K562 (cell line): Measurements from ENCODE around the gene GPSM3. TPM values are rescaled to one million over a fixed set of nuclear protein-coding genes. Genes with fewer than 3 reads are reported as not detected.

ENCODE experiments used
- ATF7 ChIP-seq: fragments of 450-650 bp; IDR thresholded peaks from 2 replicates; pipeline ENCODE4 v1.7.1; 2014; ENCODE audit warnings: mild to moderate bottlenecking, moderate library complexity
- EWSR1 ChIP-seq: fragments of 450-650 bp; IDR thresholded peaks from 2 replicates; pipeline ENCODE4 v1.6.1; 2018; ENCODE audit warnings: borderline replicate concordance, mild to moderate bottlenecking, low read depth, moderate library complexity; ENCODE audit not compliant: partially characterized antibody
- GABPA ChIP-seq: fragments of 200-800 bp; sonication (Bioruptor generic); conservative IDR thresholded peaks from 2 replicates; pipeline ENCODE4 v1.6.1; 2016; ENCODE audit warnings: low read depth, missing genetic modification characterization, missing compliant biosample characterization
- ILK ChIP-seq: fragments of 450-650 bp; IDR thresholded peaks from 2 replicates; pipeline ENCODE4 v1.6.1; 2016; ENCODE audit warnings: missing genetic modification characterization, low read depth, mild to moderate bottlenecking, missing compliant biosample characterization, moderate library complexity, borderline replicate concordance
- NCOA6 ChIP-seq: fragments of 450-650 bp; IDR thresholded peaks from 2 replicates; pipeline ENCODE4 v1.6.1; 2017; ENCODE audit warnings: mild to moderate bottlenecking
- polyA plus RNA-seq, 8 experiments: library from polyadenylated mRNA; depleted of rRNA in 4 of 8; stranded (reverse) in 5 of 8; unstranded in 3 of 8; fragments of >200 nt; fragmentation: Nextera tagmentation in 2 of 8; fragmentation: Illumina TruSeq in 1 of 8; extraction: Ambion mirVana in 2 of 8; extraction: Trizol in 1 of 8; gene quantifications; 2 replicates each; pipeline versions ENCODE4 v1.2.1 to v1.2.3, GENCODE V29; 2011 to 2014; ENCODE audit warnings: inconsistent platforms in 1 of 8, missing spikeins in 1 of 8
- total RNA-seq, 7 experiments: library from RNA; depleted of rRNA in 6 of 7; stranded (reverse); fragments of >200 nt in 6 of 7; fragmentation: Illumina TruSeq in 2 of 7; extraction: Trizol in 2 of 7; gene quantifications; 2 replicates each; pipeline versions ENCODE4 v1.2.1 to v1.2.3, GENCODE V29; 2011 to 2021; ENCODE audit warnings: low replicate concordance in 1 of 7
- TF ChIP-seq, protein P1 (sequence below): fragments of 250-450 bp; sonication (Bioruptor Pico); IDR thresholded peaks from 2 replicates; pipeline ENCODE4 v1.4.0; 2020
- TF ChIP-seq, protein P2 (sequence below), 2 experiments: IDR thresholded peaks in 1 of 2; conservative IDR thresholded peaks in 1 of 2; 2 replicates each; pipeline ENCODE4 v1.6.1; 2016; ENCODE audit warnings: low read depth in 2 of 2, mild to moderate bottlenecking in 1 of 2, missing compliant biosample characterization in 1 of 2, missing genetic modification characterization in 1 of 2, moderate library complexity in 1 of 2

GPSM3 gene
- total and polyA plus RNA-seq, 9 of the 15 experiments (the other 6 are each of a cell fraction or from before 2014, with no cell fraction given), result 5.3 to 42.6 (median 24.4) TPM

DNA sequence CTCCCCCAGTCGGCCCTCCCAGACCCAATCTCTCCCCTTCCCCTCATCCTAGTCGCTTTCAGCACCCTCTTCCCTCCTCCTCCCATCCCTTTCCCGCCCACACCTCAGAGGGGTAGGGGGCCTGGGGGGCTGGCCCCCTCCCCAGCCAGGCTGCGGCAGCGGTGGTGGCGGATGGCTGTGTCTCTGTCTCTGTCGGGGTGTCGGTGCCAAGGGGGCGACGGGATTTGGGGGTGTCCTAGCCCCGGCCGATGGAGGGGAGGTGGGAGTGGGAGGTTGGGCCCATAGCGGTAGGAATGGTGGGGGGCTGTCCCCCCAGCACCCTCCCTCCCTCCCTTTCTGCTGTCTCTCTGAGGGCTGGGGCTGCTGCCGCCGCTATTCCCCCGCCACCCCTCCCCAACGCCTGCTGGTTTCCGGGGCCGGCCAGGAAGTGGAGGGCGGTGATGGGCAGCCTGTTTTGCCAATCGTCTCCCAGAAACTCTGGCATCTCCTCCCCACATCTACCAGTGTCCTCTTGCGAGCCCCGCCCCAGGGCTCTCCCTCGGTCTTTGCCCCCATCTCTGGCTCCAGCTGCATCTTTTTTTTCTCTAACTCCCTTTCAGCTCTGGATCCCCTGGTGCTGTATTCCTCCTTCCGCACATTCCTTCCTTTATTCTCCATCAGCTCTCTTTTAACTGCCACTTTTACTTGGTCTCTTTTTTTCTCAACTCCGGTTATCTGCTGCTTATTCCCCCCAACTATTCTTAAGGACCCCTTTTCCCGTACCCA, 16.6 kb downstream of the GPSM3 start, which contains the start of gene AGPAT1 (continued):
- TF ChIP-seq NCOA6 (no peak), ILK (tag) (no peak), EWSR1 (no peak), GABPA (tag) (peak; percentile 97), ATF7 (no peak)
- TF ChIP-seq, protein P1, sequence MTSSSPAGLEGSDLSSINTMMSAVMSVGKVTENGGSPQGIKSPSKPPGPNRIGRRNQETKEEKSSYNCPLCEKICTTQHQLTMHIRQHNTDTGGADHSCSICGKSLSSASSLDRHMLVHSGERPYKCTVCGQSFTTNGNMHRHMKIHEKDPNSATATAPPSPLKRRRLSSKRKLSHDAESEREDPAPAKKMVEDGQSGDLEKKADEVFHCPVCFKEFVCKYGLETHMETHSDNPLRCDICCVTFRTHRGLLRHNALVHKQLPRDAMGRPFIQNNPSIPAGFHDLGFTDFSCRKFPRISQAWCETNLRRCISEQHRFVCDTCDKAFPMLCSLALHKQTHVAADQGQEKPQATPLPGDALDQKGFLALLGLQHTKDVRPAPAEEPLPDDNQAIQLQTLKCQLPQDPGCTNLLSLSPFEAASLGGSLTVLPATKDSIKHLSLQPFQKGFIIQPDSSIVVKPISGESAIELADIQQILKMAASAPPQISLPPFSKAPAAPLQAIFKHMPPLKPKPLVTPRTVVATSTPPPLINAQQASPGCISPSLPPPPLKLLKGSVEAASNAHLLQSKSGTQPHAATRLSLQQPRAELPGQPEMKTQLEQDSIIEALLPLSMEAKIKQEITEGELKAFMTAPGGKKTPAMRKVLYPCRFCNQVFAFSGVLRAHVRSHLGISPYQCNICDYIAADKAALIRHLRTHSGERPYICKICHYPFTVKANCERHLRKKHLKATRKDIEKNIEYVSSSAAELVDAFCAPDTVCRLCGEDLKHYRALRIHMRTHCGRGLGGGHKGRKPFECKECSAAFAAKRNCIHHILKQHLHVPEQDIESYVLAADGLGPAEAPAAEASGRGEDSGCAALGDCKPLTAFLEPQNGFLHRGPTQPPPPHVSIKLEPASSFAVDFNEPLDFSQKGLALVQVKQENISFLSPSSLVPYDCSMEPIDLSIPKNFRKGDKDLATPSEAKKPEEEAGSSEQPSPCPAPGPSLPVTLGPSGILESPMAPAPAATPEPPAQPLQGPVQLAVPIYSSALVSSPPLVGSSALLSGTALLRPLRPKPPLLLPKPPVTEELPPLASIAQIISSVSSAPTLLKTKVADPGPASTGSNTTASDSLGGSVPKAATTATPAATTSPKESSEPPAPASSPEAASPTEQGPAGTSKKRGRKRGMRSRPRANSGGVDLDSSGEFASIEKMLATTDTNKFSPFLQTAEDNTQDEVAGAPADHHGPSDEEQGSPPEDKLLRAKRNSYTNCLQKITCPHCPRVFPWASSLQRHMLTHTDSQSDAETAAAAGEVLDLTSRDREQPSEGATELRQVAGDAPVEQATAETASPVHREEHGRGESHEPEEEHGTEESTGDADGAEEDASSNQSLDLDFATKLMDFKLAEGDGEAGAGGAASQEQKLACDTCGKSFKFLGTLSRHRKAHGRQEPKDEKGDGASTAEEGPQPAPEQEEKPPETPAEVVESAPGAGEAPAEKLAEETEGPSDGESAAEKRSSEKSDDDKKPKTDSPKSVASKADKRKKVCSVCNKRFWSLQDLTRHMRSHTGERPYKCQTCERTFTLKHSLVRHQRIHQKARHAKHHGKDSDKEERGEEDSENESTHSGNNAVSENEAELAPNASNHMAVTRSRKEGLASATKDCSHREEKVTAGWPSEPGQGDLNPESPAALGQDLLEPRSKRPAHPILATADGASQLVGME (CRISPR knock-in tag), result no peak
- TF ChIP-seq, protein P2, sequence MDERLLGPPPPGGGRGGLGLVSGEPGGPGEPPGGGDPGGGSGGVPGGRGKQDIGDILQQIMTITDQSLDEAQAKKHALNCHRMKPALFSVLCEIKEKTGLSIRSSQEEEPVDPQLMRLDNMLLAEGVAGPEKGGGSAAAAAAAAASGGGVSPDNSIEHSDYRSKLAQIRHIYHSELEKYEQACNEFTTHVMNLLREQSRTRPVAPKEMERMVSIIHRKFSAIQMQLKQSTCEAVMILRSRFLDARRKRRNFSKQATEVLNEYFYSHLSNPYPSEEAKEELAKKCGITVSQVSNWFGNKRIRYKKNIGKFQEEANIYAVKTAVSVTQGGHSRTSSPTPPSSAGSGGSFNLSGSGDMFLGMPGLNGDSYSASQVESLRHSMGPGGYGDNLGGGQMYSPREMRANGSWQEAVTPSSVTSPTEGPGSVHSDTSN (CRISPR knock-in tag; IDR thresholded peaks at IDR 0.05; ENCODE audit: low read depth), result peak; percentile 96
- TF ChIP-seq, protein P2 (tag; conservative IDR thresholded peaks at IDR 0.05; ENCODE audit: low read depth), result no peak
